ENCODE measurements around the gene UBL5. TPM values are rescaled to one million over a fixed set of nuclear protein-coding genes. Genes with fewer than 3 reads are reported as not detected.
"Not testable (repeated sequence)": the region's sequence is repeated elsewhere in the genome, so short reads cannot be mapped to it uniquely, and the experiment has no call there.

The UBL5 gene
- total RNA-seq, 2 experiments from 2014 or later, result 313 to 349 TPM

- peaks cover 32% of the 10 kb centered on the region for H3K36me3 Mint-ChIP-seq (ENCODE audit: low read depth)
- H3K4me3 Mint-ChIP-seq, result peak overlapping the region; percentile 87
- H3K27me3 Mint-ChIP-seq, POLR2A ChIA-PET, DNase-seq, H3K9me3 Mint-ChIP-seq: not testable (repeated sequence)
- peaks cover 34% of the 10 kb centered on the region for H3K4me1 Mint-ChIP-seq
- peak overlapping the region; percentile 97 for H3K27ac Mint-ChIP-seq
- CTCF ChIA-PET, result interaction anchor here (0.6 kb wide), 1 partner anchor 95 kb away, joined by 3 read pairs; no protein-coding TSS in a partner anchor
Observed at GRCh38 chr19:9820034-9820433, 7.7 kb upstream of the UBL5 start.

- Mint-ChIP-seq H3K27me3 (no peaks in the 10 kb centered on the region), H3K4me3 (no peak overlapping the region), H3K9me3 (no peaks in the 10 kb centered on the region), H3K4me1 (peaks cover 35% of the 10 kb centered on the region), H3K27ac (no peak overlapping the region), H3K36me3 (ENCODE audit: low read depth) (peaks cover 17% of the 10 kb centered on the region)
- ChIA-PET POLR2A (no interaction called here), CTCF (no interaction called here)
- DNase-seq, result no peak
Observed at GRCh38 chr19:9823816-9824215, 3.9 kb upstream of the UBL5 start.

GRCh38 chr19:9828551-9829063, 889 bp downstream of the UBL5 start:
- peak overlapping the region; percentile 100 for H3K4me3 Mint-ChIP-seq
- peaks cover 25% of the 10 kb centered on the region for H3K36me3 Mint-ChIP-seq (ENCODE audit: low read depth)
- no peaks in the 10 kb centered on the region for H3K27me3 Mint-ChIP-seq
- peak overlapping the region; percentile 99 for H3K27ac Mint-ChIP-seq
- H3K4me1 Mint-ChIP-seq, result peaks cover 32% of the 10 kb centered on the region
- no peak for DNase-seq
- H3K9me3 Mint-ChIP-seq, result no peaks in the 10 kb centered on the region
- POLR2A ChIA-PET, result no interaction called here
- CTCF ChIA-PET, result interaction anchor here (1.0 to 1.6 kb wide), 2 partner anchors 18 to 107 kb away, joined by 3 to 5 read pairs; no protein-coding TSS in a partner anchor

- Mint-ChIP-seq H3K9me3 (no peaks in the 10 kb centered on the region), H3K4me3 (peak overlapping the region; percentile 93), H3K36me3 (ENCODE audit: low read depth) (peaks cover 18% of the 10 kb centered on the region), H3K27ac (peak overlapping the region; percentile 92), H3K4me1 (peaks cover 31% of the 10 kb centered on the region), H3K27me3 (no peaks in the 10 kb centered on the region)
- CTCF ChIA-PET, result interaction anchor here (1.6 kb wide), 1 partner anchor 11 kb away, joined by 5 read pairs; no protein-coding TSS in a partner anchor
- POLR2A ChIA-PET, result no interaction called here
- DNase-seq, result no peak
Observed at GRCh38 chr19:9834307-9834725, 6.6 kb downstream of the UBL5 start.

- ChIA-PET CTCF (interaction anchor here (0.7 to 1.6 kb wide), 2 partner anchors 11 to 33 kb away, joined by 4 to 5 read pairs; no protein-coding TSS in a partner anchor), POLR2A (no interaction called here)
- Mint-ChIP-seq H3K27me3 (no peaks in the 10 kb centered on the region), H3K27ac (peak within 1 kb of the TSS; percentile 92), H3K36me3 (ENCODE audit: low read depth) (peaks cover 21% of the 10 kb centered on the region), H3K9me3 (no peaks in the 10 kb centered on the region), H3K4me1 (peaks cover 29% of the 10 kb centered on the region), H3K4me3 (peak within 1 kb of the TSS; percentile 93)
- peak; percentile 99 for DNase-seq
Observed at GRCh38 chr19:9834726-9835506, 7.2 kb downstream of the UBL5 start, which contains the start of gene PIN1. PIN1 (plus strand) TSS chr19:9835318; CDS start chr19:9835345, 27 bp downstream.

GRCh38 chr19:9835507-9835949, 7.8 kb downstream of the UBL5 start:
- Mint-ChIP-seq H3K36me3 (ENCODE audit: low read depth) (peaks cover 20% of the 10 kb centered on the region), H3K27me3 (no peaks in the 10 kb centered on the region), H3K4me1 (peaks cover 24% of the 10 kb centered on the region), H3K9me3 (no peaks in the 10 kb centered on the region), H3K4me3 (peak overlapping the region; percentile 93), H3K27ac (peak overlapping the region; percentile 90)
- POLR2A ChIA-PET, result no interaction called here
- CTCF ChIA-PET, result interaction anchor here (0.7 to 1.6 kb wide), 2 partner anchors 10 to 32 kb away, joined by 4 to 5 read pairs; no protein-coding TSS in a partner anchor
- no peak for DNase-seq

- no peak for DNase-seq
- peaks cover 24% of the 10 kb centered on the region for H3K4me1 Mint-ChIP-seq
- ChIA-PET POLR2A (no interaction called here), CTCF (interaction anchor here (1.0 kb wide), 1 partner anchor 12 kb away, joined by 3 read pairs; no protein-coding TSS in a partner anchor)
- H3K27ac Mint-ChIP-seq, result peak overlapping the region; percentile 90
- H3K27me3 Mint-ChIP-seq, result no peaks in the 10 kb centered on the region
- peak overlapping the region; percentile 93 for H3K4me3 Mint-ChIP-seq
- H3K9me3 Mint-ChIP-seq, result no peaks in the 10 kb centered on the region
- peaks cover 24% of the 10 kb centered on the region for H3K36me3 Mint-ChIP-seq (ENCODE audit: low read depth)
Observed at GRCh38 chr19:9836021-9836420, 8.3 kb downstream of the UBL5 start.

- Mint-ChIP-seq H3K4me3 (no peak overlapping the region), H3K27ac (no peak overlapping the region), H3K36me3 (ENCODE audit: low read depth) (peaks cover 45% of the 10 kb centered on the region), H3K27me3 (no peaks in the 10 kb centered on the region), H3K4me1 (peaks cover 23% of the 10 kb centered on the region), H3K9me3 (no peaks in the 10 kb centered on the region)
- CTCF ChIA-PET, result no interaction called here
- no peak for DNase-seq
- POLR2A ChIA-PET, result no interaction called here
Observed at GRCh38 chr19:9838324-9838723, 10.6 kb downstream of the UBL5 start.

- Mint-ChIP-seq H3K27ac (no peak overlapping the region), H3K4me3 (no peak overlapping the region), H3K36me3 (ENCODE audit: low read depth) (peaks cover 55% of the 10 kb centered on the region), H3K9me3 (no peaks in the 10 kb centered on the region), H3K4me1 (peaks cover 23% of the 10 kb centered on the region), H3K27me3 (no peaks in the 10 kb centered on the region)
- ChIA-PET CTCF (interaction anchor here (0.5 to 1.4 kb wide), 2 partner anchors 30 to 403 kb away, joined by 3 to 6 read pairs; no protein-coding TSS in a partner anchor), POLR2A (no interaction called here)
- DNase-seq, result no peak
Observed at GRCh38 chr19:9839415-9839814, 11.7 kb downstream of the UBL5 start.

- Mint-ChIP-seq H3K4me1 (peaks cover 20% of the 10 kb centered on the region), H3K27ac (no peak overlapping the region)
Observed at GRCh38 chr19:9842834-9843625, 15.3 kb downstream of the UBL5 start.

GRCh38 chr19:9843626-9844273, 16.0 kb downstream of the UBL5 start:
- not testable (repeated sequence) for H3K27ac Mint-ChIP-seq, H3K9me3 Mint-ChIP-seq, H3K27me3 Mint-ChIP-seq, DNase-seq, H3K4me3 Mint-ChIP-seq
- H3K4me1 Mint-ChIP-seq, result peaks cover 17% of the 10 kb centered on the region
- CTCF ChIA-PET, result interaction anchor here (0.6 kb wide), 1 partner anchor 484 kb away, joined by 4 read pairs; no protein-coding TSS in a partner anchor
- POLR2A ChIA-PET, result interaction anchor here (0.6 kb wide), 1 partner anchor 503 kb away, joined by 4 read pairs; no protein-coding TSS in a partner anchor
- H3K36me3 Mint-ChIP-seq (ENCODE audit: low read depth), result peaks cover 61% of the 10 kb centered on the region

More at GRCh38 chr19:9842834-9843625, 15.3 kb downstream of the UBL5 start:
- DNase-seq, result no peak
- H3K4me3 Mint-ChIP-seq, result no peak overlapping the region
- ChIA-PET CTCF (no interaction called here), POLR2A (no interaction called here)
- peaks cover 65% of the 10 kb centered on the region for H3K36me3 Mint-ChIP-seq (ENCODE audit: low read depth)
- H3K9me3 Mint-ChIP-seq, result no peaks in the 10 kb centered on the region
- H3K27me3 Mint-ChIP-seq, result no peaks in the 10 kb centered on the region

- DNase-seq, result peak; percentile 56
- no peaks in the 10 kb centered on the region for H3K9me3 Mint-ChIP-seq
- peaks cover 20% of the 10 kb centered on the region for H3K4me1 Mint-ChIP-seq
- no peak overlapping the region for H3K4me3 Mint-ChIP-seq
- peaks cover 34% of the 10 kb centered on the region for H3K36me3 Mint-ChIP-seq (ENCODE audit: low read depth)
- H3K27me3 Mint-ChIP-seq, result no peaks in the 10 kb centered on the region
- POLR2A ChIA-PET, result no interaction called here
- peak overlapping the region; percentile 78 for H3K27ac Mint-ChIP-seq
- CTCF ChIA-PET, result interaction anchor here (0.7 to 2.4 kb wide), 4 partner anchors 10 to 19 kb away, joined by 3 to 6 read pairs (median 4); partner anchors contain the start of gene UBL5
Observed at GRCh38 chr19:9847087-9847671, 19.5 kb downstream of the UBL5 start.
